ENCODE measurements around the gene RDH12.
A peak's percentile ranks its signal among the peaks of the same experiment; 100 is the strongest.

The RDH12 gene

GRCh38 chr14:67683842-67684241 lies 17.8 kb upstream of the RDH12 start:
- H3K4me1 ChIP-seq (ENCODE audit: insufficient read depth, poor library complexity, severe bottlenecking): peaks cover 11% of the 10 kb centered on the region
- peaks cover 98% of the 10 kb centered on the region for H3K36me3 ChIP-seq (ENCODE audit: low read depth)
- no peak overlapping the region for H3K27ac ChIP-seq (ENCODE audit: poor library complexity, severe bottlenecking)
- DNase-seq (ENCODE audit: low spot score) (no peak), ATAC-seq (ENCODE audit: low read depth) (no peak)
- TF ChIP-seq CTCF (IDR thresholded peaks at IDR 0.05; ENCODE audit: poor library complexity, severe bottlenecking): no peak
- no peaks in the 10 kb centered on the region for H3K9me3 ChIP-seq (ENCODE audit: severe bottlenecking)
- H3K4me3 ChIP-seq (ENCODE audit: severe bottlenecking): no peak overlapping the region
- H3K27me3 ChIP-seq (ENCODE audit: insufficient read depth, poor library complexity, severe bottlenecking): no peaks in the 10 kb centered on the region

- TF ChIP-seq CTCF (IDR thresholded peaks at IDR 0.05; ENCODE audit: poor library complexity, severe bottlenecking): no peak
- no peaks in the 10 kb centered on the region for H3K27me3 ChIP-seq (ENCODE audit: insufficient read depth, poor library complexity, severe bottlenecking)
- H3K4me1 ChIP-seq (ENCODE audit: insufficient read depth, poor library complexity, severe bottlenecking): peaks cover 19% of the 10 kb centered on the region
- H3K27ac ChIP-seq (ENCODE audit: poor library complexity, severe bottlenecking): peak overlapping the region; percentile 8
- no peak for DNase-seq (ENCODE audit: low spot score)
- H3K36me3 ChIP-seq (ENCODE audit: low read depth): peaks cover 89% of the 10 kb centered on the region
- no peaks in the 10 kb centered on the region for H3K9me3 ChIP-seq (ENCODE audit: severe bottlenecking)
- H3K4me3 ChIP-seq (ENCODE audit: severe bottlenecking): no peak overlapping the region
- ATAC-seq (ENCODE audit: low read depth): 0 out of 3 replicates have a peak, but pooled peaks have one; percentile 16
Observed at GRCh38 chr14:67690011-67690410, 11.7 kb upstream of the RDH12 start.

GRCh38 chr14:67694791-67695393 lies 6.8 kb upstream of the RDH12 start:
- no peaks in the 10 kb centered on the region for H3K9me3 ChIP-seq (ENCODE audit: severe bottlenecking)
- no peak for TF ChIP-seq CTCF (IDR thresholded peaks at IDR 0.05; ENCODE audit: poor library complexity, severe bottlenecking)
- peak; percentile 91 for ATAC-seq (ENCODE audit: low read depth)
- H3K27me3 ChIP-seq (ENCODE audit: insufficient read depth, poor library complexity, severe bottlenecking): no peaks in the 10 kb centered on the region
- peak overlapping the region; percentile 90 for H3K27ac ChIP-seq (ENCODE audit: poor library complexity, severe bottlenecking)
- H3K36me3 ChIP-seq (ENCODE audit: low read depth): peaks cover 42% of the 10 kb centered on the region
- DNase-seq (ENCODE audit: low spot score): peak; percentile 97
- peak overlapping the region; percentile 76 for H3K4me3 ChIP-seq (ENCODE audit: severe bottlenecking)
- H3K4me1 ChIP-seq (ENCODE audit: insufficient read depth, poor library complexity, severe bottlenecking): peaks cover 19% of the 10 kb centered on the region

- TF ChIP-seq CTCF (IDR thresholded peaks at IDR 0.05; ENCODE audit: poor library complexity, severe bottlenecking): no peak
- peak; percentile 90 for ATAC-seq (ENCODE audit: low read depth)
- Histone ChIP-seq H3K36me3 (ENCODE audit: low read depth) (peaks cover 36% of the 10 kb centered on the region), H3K9me3 (ENCODE audit: severe bottlenecking) (no peaks in the 10 kb centered on the region), H3K4me1 (ENCODE audit: insufficient read depth, poor library complexity, severe bottlenecking) (peaks cover 19% of the 10 kb centered on the region), H3K4me3 (ENCODE audit: severe bottlenecking) (peak within 1 kb of the TSS; percentile 76), H3K27ac (ENCODE audit: poor library complexity, severe bottlenecking) (peak within 1 kb of the TSS; percentile 90), H3K27me3 (ENCODE audit: insufficient read depth, poor library complexity, severe bottlenecking) (no peaks in the 10 kb centered on the region)
- peak; percentile 96 for DNase-seq (ENCODE audit: low spot score)
Observed at GRCh38 chr14:67695394-67695949, 6.2 kb upstream of the RDH12 start, which contains the start of gene RDH11. Gene RDH11 (minus strand): TSS chr14:67695764. CDS start chr14:67695703, 61 bp downstream.

GRCh38 chr14:67697006-67697405 lies 4.7 kb upstream of the RDH12 start:
- H3K27me3 ChIP-seq (ENCODE audit: insufficient read depth, poor library complexity, severe bottlenecking): no peaks in the 10 kb centered on the region
- TF ChIP-seq CTCF (IDR thresholded peaks at IDR 0.05; ENCODE audit: poor library complexity, severe bottlenecking): no peak
- H3K4me1 ChIP-seq (ENCODE audit: insufficient read depth, poor library complexity, severe bottlenecking): peaks cover 26% of the 10 kb centered on the region
- no peak overlapping the region for H3K27ac ChIP-seq (ENCODE audit: poor library complexity, severe bottlenecking)
- no peak for DNase-seq (ENCODE audit: low spot score)
- no peak for ATAC-seq (ENCODE audit: low read depth)
- H3K36me3 ChIP-seq (ENCODE audit: low read depth): peaks cover 21% of the 10 kb centered on the region
- no peaks in the 10 kb centered on the region for H3K9me3 ChIP-seq (ENCODE audit: severe bottlenecking)
- H3K4me3 ChIP-seq (ENCODE audit: severe bottlenecking): no peak overlapping the region
